HCT116 (cell line): ENCODE results near the gene ADGRG6. TPM values are rescaled to one million over a fixed set of nuclear protein-coding genes. Genes with fewer than 3 reads are reported as not detected.

ENCODE experiments used
- ATAC-seq: fragments of 200-7000 bp; cut with Tn5 transposase; 2 replicates; pipeline ENCODE4 v1.9.1; 2020; ENCODE audit warnings: mild to moderate bottlenecking, moderate library complexity
- BruUV-seq: library from RNA; stranded (reverse); fragments of 400-500 nt; replicated peaks from 2 replicates; lab custom pipeline; 2021; lab: Mats Ljungman, UMichigan
- CTCF ChIA-PET: fragments of 300-600 bp; sonication (Branson Sonifier 250); formaldehyde crosslinking; loops from one replicate; lab custom pipeline; 2021; ENCODE audit warnings: antibody characterized with exemption; lab: Charles Lee
- POLR2A ChIA-PET: fragments of 300-600, 350-600 bp; sonication (Branson Sonifier 250); formaldehyde crosslinking; loops from one replicate; lab custom pipeline; 2021; ENCODE audit warnings: antibody characterized with exemption; lab: Charles Lee
- RAD21 ChIA-PET, 2 experiments: fragments of 300-600 bp; sonication (Branson Sonifier 250); formaldehyde crosslinking; loops; one replicate each; lab custom pipeline; 2023; ENCODE audit warnings: low total read pairs in 2 of 2; ENCODE audit not compliant: uncharacterized antibody in 2 of 2, unreplicated experiment in 2 of 2, low non-redundant PET in 1 of 2; lab: Charles Lee
- DNase-seq: peaks from one replicate; pipeline ENCODE4 v3.0.0-alpha.2; 2010; ENCODE audit warnings: low read depth, low spot score
- H2AFZ ChIP-seq: fragments of 200-600 bp; shearing (Covaris generic), sonication (generic); 2 replicates; pipeline ENCODE4 v1.6.1; 2017; ENCODE audit warnings: low read depth, mixed run types, mixed read lengths, antibody characterized with exemption, low read length; ENCODE audit not compliant: poor library complexity, severe bottlenecking
- H3K27ac ChIP-seq: 2 replicates; pipeline ENCODE4 v1.5.1; 2012; ENCODE audit warnings: low read depth, low read length
- H3K27me3 ChIP-seq: fragments of 200-600 bp; sonication (generic); 2 replicates; pipeline ENCODE4 v1.6.1; 2016; ENCODE audit warnings: mixed run types, low read length, mixed read lengths; ENCODE audit not compliant: insufficient read depth
- H3K36me3 ChIP-seq, 2 experiments: fragments of 200-500 bp in 1 of 2; fragments of 200-600 bp in 1 of 2; sonication (Bioruptor generic) in 1 of 2; sonication (generic) in 1 of 2; 2 replicates each; pipeline versions ENCODE4 v1.5.1 to v1.6.1; 2014 to 2016; ENCODE audit warnings: low read length in 2 of 2, inconsistent platforms in 1 of 2, mixed read lengths in 1 of 2, mixed run types in 1 of 2; ENCODE audit not compliant: insufficient read depth in 2 of 2, control insufficient read depth in 1 of 2
- H3K4me1 ChIP-seq, 2 experiments: fragments of 200-600 bp in 1 of 2; sonication (generic) in 1 of 2; 2 replicates each; pipeline versions ENCODE4 v1.5.1 to v1.6.1; 2012 to 2017; ENCODE audit warnings: low read length in 2 of 2, inconsistent platforms in 1 of 2, mild to moderate bottlenecking in 1 of 2, mixed read lengths in 1 of 2, mixed run types in 1 of 2, moderate library complexity in 1 of 2; ENCODE audit not compliant: insufficient read depth in 2 of 2, control insufficient read depth in 1 of 2
- H3K4me2 ChIP-seq: fragments of 200-600 bp; sonication (generic); 2 replicates; pipeline ENCODE4 v1.6.1; 2017; ENCODE audit warnings: mixed run types, low read length, mixed read lengths
- H3K4me3 ChIP-seq, 2 experiments: fragments of 200-600 bp in 1 of 2; sonication (generic) in 1 of 2; replicated peaks in 1 of 2; 2 replicates each; pipeline ENCODE4 v1.5.1; 2011 to 2016; ENCODE audit warnings: low read length in 2 of 2, control low read depth in 1 of 2, low read depth in 1 of 2, mild to moderate bottlenecking in 1 of 2, mixed read lengths in 1 of 2, mixed run types in 1 of 2
- H3K79me2 ChIP-seq: fragments of 200-600 bp; sonication (generic); 2 replicates; pipeline ENCODE4 v1.6.1; 2017; ENCODE audit warnings: mild to moderate bottlenecking, mixed run types, low read length, moderate library complexity, mixed read lengths; ENCODE audit not compliant: insufficient read depth
- H3K9ac ChIP-seq: fragments of 200-600 bp; sonication (generic); 2 replicates; pipeline ENCODE4 v1.6.1; 2016; ENCODE audit warnings: low read length, mixed read lengths
- H3K9me2 ChIP-seq: fragments of 200-600 bp; sonication (generic), shearing (Covaris generic); 2 replicates; pipeline ENCODE4 v1.6.1; 2017; ENCODE audit warnings: mixed run types, mild to moderate bottlenecking, moderate library complexity; ENCODE audit not compliant: insufficient read depth
- H3K9me3 ChIP-seq, 2 experiments: fragments of 200-500 bp in 1 of 2; fragments of 200-600 bp in 1 of 2; sonication (Bioruptor generic) in 1 of 2; sonication (generic) in 1 of 2; 2 replicates each; pipeline ENCODE4 v1.6.1; 2014 to 2017; ENCODE audit warnings: low read length in 2 of 2, mixed read lengths in 2 of 2, inconsistent platforms in 1 of 2, low read depth in 1 of 2, mild to moderate bottlenecking in 1 of 2, mixed run types in 1 of 2, moderate library complexity in 1 of 2; ENCODE audit not compliant: control insufficient read depth in 1 of 2, insufficient read depth in 1 of 2
- H4K20me1 ChIP-seq: fragments of 200-600 bp; sonication (generic), shearing (Covaris generic); 2 replicates; pipeline ENCODE4 v1.6.1; 2017; ENCODE audit warnings: mixed run types, mild to moderate bottlenecking, moderate library complexity; ENCODE audit not compliant: insufficient read depth
- ATF3 ChIP-seq: IDR thresholded peaks from 2 replicates; pipeline ENCODE4 v1.6.1; 2012
- CEBPB ChIP-seq: IDR thresholded peaks from 2 replicates; pipeline ENCODE4 v1.6.1; 2012; ENCODE audit warnings: low read depth
- CTCF ChIP-seq, 3 experiments: fragments of 200-600 bp in 1 of 3; sonication (generic) in 1 of 3; IDR thresholded peaks in 2 of 3; conservative IDR thresholded peaks in 1 of 3; 2 replicates each; pipeline ENCODE4 v1.5.1; 2012 to 2017; ENCODE audit warnings: low read depth in 2 of 3, low read length in 2 of 3, antibody characterized with exemption in 1 of 3, borderline replicate concordance in 1 of 3, control low read depth in 1 of 3, mild to moderate bottlenecking in 1 of 3, mixed read lengths in 1 of 3, mixed run types in 1 of 3, moderate library complexity in 1 of 3; ENCODE audit not compliant: insufficient read depth in 1 of 3
- ELF1 ChIP-seq: IDR thresholded peaks from 2 replicates; pipeline ENCODE4 v1.6.1; 2012; ENCODE audit warnings: low read depth, borderline replicate concordance
- EZH2 ChIP-seq: fragments of 200-600 bp; sonication (generic); IDR thresholded peaks from 2 replicates; pipeline ENCODE4 v1.6.1; 2017; ENCODE audit warnings: antibody characterized with exemption, mixed run types
- FOSL1 ChIP-seq: IDR thresholded peaks from 2 replicates; pipeline ENCODE4 v1.6.1; 2012; ENCODE audit warnings: low read depth
- POLR2A ChIP-seq: IDR thresholded peaks from 2 replicates; pipeline ENCODE4 v1.7.0; 2011; ENCODE audit warnings: borderline replicate concordance; ENCODE audit not compliant: insufficient read depth, insufficient read length; ENCODE audit errors: extremely low read depth
- POLR2AphosphoS5 ChIP-seq: IDR thresholded peaks from 2 replicates; pipeline ENCODE4 v1.6.1; 2011; ENCODE audit warnings: mild to moderate bottlenecking, low read depth, low read length, moderate library complexity
- RAD21 ChIP-seq: IDR thresholded peaks from 2 replicates; pipeline ENCODE4 v1.6.1; 2012; ENCODE audit warnings: low read depth, mild to moderate bottlenecking
- SIN3A ChIP-seq: IDR thresholded peaks from 2 replicates; pipeline ENCODE4 v1.6.1; 2012; ENCODE audit warnings: low read depth
- SP1 ChIP-seq: IDR thresholded peaks from 2 replicates; pipeline ENCODE4 v1.6.1; 2012; ENCODE audit warnings: low read depth
- TCF7L2 ChIP-seq: IDR thresholded peaks from 2 replicates; pipeline ENCODE4 v1.7.0; 2011; ENCODE audit warnings: borderline replicate concordance, inconsistent platforms; ENCODE audit not compliant: insufficient read depth, insufficient read length; ENCODE audit errors: extremely low read depth
- YY1 ChIP-seq: IDR thresholded peaks from 2 replicates; pipeline ENCODE4 v1.6.1; 2011; ENCODE audit warnings: low read length, low read depth, moderate library complexity, mild to moderate bottlenecking; ENCODE audit not compliant: insufficient replicate concordance; ENCODE audit errors: extremely low read depth
- ZBTB33 ChIP-seq: IDR thresholded peaks from 2 replicates; pipeline ENCODE4 v1.6.1; 2011; ENCODE audit warnings: mild to moderate bottlenecking, low read length, moderate library complexity; ENCODE audit not compliant: insufficient replicate concordance; ENCODE audit errors: extremely low read depth
- ZNF274 ChIP-seq: fragments of 200-500 bp; sonication (Bioruptor generic); IDR thresholded peaks from 2 replicates; pipeline ENCODE4 v1.6.1; 2014; ENCODE audit warnings: mild to moderate bottlenecking, low read depth, low read length, inconsistent platforms
- intact Hi-C: fragments of 100-400 bp; cut with micrococcal nuclease; formaldehyde crosslinking; loops from 2 replicates; pipeline ENCODE4 v1.10.0; 2022
- total RNA-seq: library from RNA; stranded (reverse); gene quantifications from one replicate; pipeline ENCODE4 v1.2.1, GENCODE V29; 2021; ENCODE audit not compliant: unreplicated experiment

The ADGRG6 gene
- total RNA-seq, 1 experiment from 2014 or later = 67.9 TPM

- ChIA-PET CTCF (no interaction called here), POLR2A (no interaction called here)
- ATAC-seq = no peak
Measured at GRCh38 chr6:142457638-142458406, 156.0 kb downstream of the ADGRG6 start.

GRCh38 chr6:142458836-142459235 lies 157.0 kb downstream of the ADGRG6 start:
- no peaks in the 10 kb centered on the region for H3K9me2 ChIP-seq
- ChIA-PET RAD21 (no interaction called here), POLR2A (no interaction called here), CTCF (interaction anchor here (1.8 kb wide), 1 partner anchor 16 kb away, joined by 4 read pairs; no protein-coding TSS in a partner anchor)
- BruUV-seq = no TSS peak
- no peaks in the 10 kb centered on the region for H3K27me3 ChIP-seq
- H3K4me2 ChIP-seq = no peak overlapping the region
- H3K4me3 ChIP-seq = no peak overlapping the region
- intact Hi-C loops = no loop called here
- H3K9ac ChIP-seq = no peak overlapping the region
- no peaks in the 10 kb centered on the region for H3K79me2 ChIP-seq
- H3K9me3 ChIP-seq = peaks cover 0 to 6% of the 10 kb centered on the region in 2 experiments; a peak in 1 of 4 replicates
- H3K27ac ChIP-seq = no peak overlapping the region
- no peak overlapping the region for H2AFZ ChIP-seq
- no peaks in the 10 kb centered on the region for H4K20me1 ChIP-seq
- ATAC-seq = no peak
- H3K4me1 ChIP-seq = no peaks in the 10 kb centered on the region
- DNase-seq = no peak
- H3K36me3 ChIP-seq = no peaks in the 10 kb centered on the region
- TF ChIP-seq FOSL1 (no peak), EZH2 (no peak), CEBPB (no peak), ZNF274 (no peak), ELF1 (no peak), POLR2A (no peak), ATF3 (no peak), SP1 (no peak), TCF7L2 (no peak), POLR2AphosphoS5 (no peak), ZBTB33 (no peak), YY1 (no peak), RAD21 (no peak), SIN3A (no peak), CTCF (IDR thresholded peaks at IDR 0.05 in 2 of 3, conservative IDR thresholded peaks at IDR 0.05 in 1 of 3; ENCODE audit: borderline replicate concordance in 1 of 3, insufficient read depth in 1 of 3, low read depth in 2 of 3, low read length in 2 of 3) (no peak)

More at GRCh38 chr6:142457638-142458406, 156.0 kb downstream of the ADGRG6 start:
- Histone ChIP-seq H3K9me3 (peaks cover 0 to 6% of the 10 kb centered on the region in 2 experiments; a peak in 1 of 4 replicates), H3K36me3 (no peaks in the 10 kb centered on the region), H3K4me3 (no peak overlapping the region), H3K27ac (no peak overlapping the region), H3K4me1 (no peaks in the 10 kb centered on the region), H3K9ac (no peak overlapping the region), H3K9me2 (no peaks in the 10 kb centered on the region), H3K4me2 (no peak overlapping the region), H2AFZ (no peak overlapping the region), H4K20me1 (no peaks in the 10 kb centered on the region), H3K27me3 (no peaks in the 10 kb centered on the region), H3K79me2 (no peaks in the 10 kb centered on the region)
- TF ChIP-seq CEBPB (no peak), POLR2AphosphoS5 (no peak)
- RAD21 ChIA-PET = no interaction called here
- no peak for DNase-seq
- intact Hi-C loops = no loop called here
- no TSS peak for BruUV-seq
